IPS DF 19.7 (cell line): ENCODE measurements around the gene SLF1.

Experiments used
- DNase-seq: peaks from one replicate; pipeline ENCODE4 v3.0.0-alpha.2; 2013; ENCODE audit warnings: low read depth, low spot score

The SLF1 gene

DNA sequence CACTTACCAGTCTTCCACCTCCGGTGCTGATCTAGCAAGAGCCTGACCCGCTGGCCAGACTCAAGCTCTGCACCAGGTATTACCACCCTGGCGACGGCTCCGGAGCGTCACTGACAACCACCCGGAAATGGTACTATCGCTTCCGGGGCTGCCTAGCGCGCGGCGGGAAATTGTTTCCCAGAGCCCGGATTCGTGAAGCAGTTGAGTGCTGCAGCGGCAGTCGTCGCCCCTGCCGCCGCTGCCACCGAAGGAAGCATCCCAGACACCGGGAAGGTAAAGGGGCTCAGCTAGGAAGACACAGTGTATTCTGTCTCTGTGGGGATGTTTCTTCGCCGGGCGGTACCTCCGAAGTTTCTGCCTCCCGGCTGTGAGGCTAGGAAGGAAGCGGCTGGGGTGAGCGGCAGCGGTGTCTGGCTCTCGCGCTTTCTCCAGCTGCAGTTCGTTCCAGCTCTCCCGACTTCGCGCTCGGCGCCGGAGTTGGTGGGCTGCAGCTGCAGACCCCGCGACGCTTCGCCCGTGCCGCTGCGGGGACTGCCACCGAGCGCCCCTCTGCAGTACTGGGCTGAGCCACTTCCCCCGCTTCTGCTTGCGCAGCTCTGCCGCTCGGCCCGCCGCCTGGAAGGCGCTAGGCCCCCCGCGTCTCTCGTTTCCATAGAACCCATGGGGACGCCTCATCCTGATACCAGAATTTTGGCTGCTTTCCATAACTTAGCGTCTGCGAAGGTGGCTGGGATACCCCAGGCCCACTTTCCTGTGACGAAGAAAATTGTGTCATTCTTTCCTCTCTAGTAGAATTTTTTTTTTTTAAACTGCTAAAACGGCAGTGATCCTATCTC, at the start of gene SLF1, which contains the start of gene KIAA0825:
Gene SLF1, plus strand, starts transcription at position 177 of the 836 bp plus-strand sequence. CDS start 10,142 bp downstream, outside the sequence.
Gene KIAA0825, minus strand, starts transcription at position 112 of the 836 bp plus-strand sequence. CDS start 81,478 bp downstream, outside the sequence.
- DNase-seq = peak; percentile 82

DNA sequence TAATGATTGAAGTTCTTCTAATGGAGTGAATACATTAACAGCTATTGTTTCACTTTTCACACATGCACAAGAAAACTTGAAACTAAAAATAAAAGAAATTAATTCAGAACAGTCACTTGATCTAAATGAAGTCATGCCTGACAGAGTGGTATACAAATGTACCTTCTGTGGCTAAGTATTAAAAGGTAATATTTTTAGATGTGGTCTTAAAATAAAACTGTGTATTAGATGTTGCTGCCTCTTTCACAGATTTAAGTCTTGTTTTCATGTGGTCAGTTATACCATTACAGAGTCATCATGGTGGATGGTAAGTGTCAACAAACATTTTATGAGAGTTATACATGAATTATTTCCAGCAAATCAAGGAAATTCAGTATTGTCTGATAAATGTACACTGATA, 47.1 kb upstream of the SLF1 start:
- DNase-seq = no peak

- peak; percentile 12 for DNase-seq
Measured at GRCh38 chr5:94573349-94573748, 45.1 kb upstream of the SLF1 start.

DNA sequence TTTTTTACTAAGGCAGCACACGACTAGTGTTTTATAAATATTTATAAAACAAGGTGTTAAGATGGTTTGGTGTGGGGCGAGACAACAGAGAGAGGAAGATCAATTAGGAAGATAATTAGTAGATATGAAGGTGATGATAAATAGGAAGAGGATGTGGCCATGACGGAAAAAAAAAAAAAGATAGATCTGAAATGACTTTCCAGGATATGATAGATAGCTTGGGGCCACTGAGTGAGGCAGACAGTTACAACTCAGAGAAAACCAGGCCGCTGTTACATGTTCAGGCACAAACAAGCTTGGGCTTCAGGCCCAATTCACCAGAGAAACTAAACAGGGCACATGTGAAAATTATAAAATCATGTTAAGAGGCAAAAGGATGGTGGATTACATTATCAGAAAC, 43.3 kb upstream of the SLF1 start:
- DNase-seq = no peak

DNA sequence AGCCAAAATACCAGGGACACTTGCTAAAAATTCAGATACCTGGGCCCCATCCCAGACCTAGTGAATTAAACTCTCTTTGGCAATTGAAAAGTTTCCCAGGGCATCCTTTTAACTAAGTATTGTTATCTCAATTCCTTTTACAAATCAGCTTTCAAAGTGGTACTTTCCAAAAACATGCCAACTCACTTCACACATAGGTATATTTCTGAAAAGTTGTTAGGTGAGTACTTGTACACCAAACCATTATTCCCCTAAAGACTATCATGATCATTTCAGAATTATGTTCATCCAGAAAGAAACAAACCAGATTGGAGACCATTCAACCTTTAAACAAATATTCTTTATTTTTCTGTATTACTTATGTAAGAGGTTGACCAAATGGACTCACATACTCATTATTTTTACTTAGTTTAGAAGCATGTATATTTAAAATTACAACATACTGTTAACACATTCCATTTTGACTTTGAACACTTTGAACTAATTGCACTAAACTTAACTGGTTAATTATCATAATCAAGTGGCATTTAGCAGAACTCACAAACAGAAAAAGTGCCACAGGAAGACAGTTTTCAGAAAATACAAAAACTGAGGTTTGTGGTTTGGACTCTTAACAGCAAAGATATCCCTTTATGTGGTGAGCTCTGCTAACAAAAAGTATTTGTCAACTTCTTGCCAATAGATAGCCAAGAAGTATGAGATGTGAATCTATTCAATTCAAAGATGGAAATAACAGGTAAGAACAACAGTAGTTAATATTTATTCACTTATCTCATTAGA, 40.8 kb upstream of the SLF1 start:
- DNase-seq = no peak

- no peak for DNase-seq
Measured at GRCh38 chr5:94595281-94595840, 23.1 kb upstream of the SLF1 start.

DNA sequence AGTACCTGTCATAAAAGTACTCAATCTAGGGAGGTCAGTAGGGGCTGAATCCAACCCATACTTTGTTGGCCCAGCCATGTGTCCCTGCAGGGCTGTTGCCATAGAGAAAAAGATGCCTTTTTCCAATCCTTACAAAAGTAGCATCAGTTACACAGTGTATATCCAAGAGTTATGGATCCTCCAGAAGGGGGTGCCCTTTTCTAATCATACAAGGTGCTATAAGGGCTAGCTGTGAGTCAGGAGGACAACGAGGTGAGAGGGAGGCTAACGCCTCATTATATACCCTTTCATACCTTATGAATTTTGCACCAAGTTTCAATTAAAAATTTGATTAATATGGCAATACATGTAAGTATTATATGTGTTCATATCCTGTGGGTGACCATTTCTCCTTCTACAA, 4.9 kb upstream of the SLF1 start:
- peak; percentile 15 for DNase-seq

GRCh38 chr5:94614156-94614805, 4.2 kb upstream of the SLF1 start:
- no peak for DNase-seq

GRCh38 chr5:94615862-94616261, 2.6 kb upstream of the SLF1 start:
- no peak for DNase-seq

DNA sequence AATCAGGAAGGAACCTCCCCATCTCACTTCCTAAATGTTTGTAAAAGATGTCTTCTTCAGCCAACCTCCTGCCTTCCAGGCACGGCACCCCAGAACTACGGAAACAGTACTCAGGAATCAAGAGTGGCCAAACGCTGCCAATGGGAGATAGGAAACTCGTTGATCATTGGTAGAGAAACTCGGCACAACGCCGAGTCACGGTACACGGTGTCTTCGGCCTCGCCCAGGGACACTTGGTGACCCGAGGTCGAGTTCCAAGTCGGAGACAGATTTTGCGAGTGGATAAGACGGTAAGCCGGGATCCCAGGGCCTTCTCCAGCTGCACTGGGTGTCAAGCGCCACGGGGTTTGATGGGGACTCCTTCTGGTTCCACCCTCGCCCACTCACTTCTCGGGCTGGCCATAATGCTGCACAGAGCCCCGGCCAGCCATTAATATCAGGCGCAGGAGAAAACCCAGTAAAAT, 408 bp upstream of the SLF1 start:
- DNase-seq = peak; percentile 30

- DNase-seq = no peak
Measured at GRCh38 chr5:94620256-94620655, 1.8 kb downstream of the SLF1 start.

DNA sequence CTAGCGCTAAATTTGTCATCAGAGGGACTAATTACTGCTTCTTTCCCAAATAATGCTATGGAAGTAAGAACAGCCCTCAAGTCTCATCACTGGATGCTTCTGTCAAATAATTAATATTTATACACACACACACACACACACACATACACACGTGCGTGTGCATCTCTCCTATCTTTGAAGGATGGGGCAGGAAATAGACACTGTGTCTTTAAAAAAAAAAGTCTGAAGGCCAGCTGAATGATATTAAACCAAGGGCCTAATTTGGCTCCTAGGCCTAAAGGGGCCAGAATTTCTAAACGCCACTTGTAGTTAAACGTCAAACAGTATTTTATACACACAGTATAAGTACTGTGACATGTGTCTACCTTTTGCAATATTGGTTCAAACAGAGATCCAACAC, 3.3 kb downstream of the SLF1 start:
- no peak for DNase-seq

DNA sequence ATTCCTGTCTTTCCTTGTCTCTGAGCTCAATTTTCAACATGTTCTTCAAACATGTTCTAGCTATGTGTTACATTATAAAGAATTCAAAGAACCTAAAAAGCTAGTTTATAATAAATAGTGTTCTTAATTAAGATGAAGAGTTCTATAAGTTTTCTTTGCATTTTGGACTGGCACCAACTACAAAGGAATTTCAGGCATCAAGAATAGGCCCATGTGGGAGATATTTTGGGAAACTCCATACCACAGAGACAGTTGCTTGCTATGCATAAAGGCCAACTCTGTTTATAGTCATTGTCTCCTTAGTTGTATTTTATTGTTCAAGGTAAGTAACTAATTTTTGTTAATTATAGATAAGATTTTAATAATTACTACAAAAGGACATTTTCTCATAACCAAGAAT, 4.5 kb downstream of the SLF1 start:
- no peak for DNase-seq

DNA sequence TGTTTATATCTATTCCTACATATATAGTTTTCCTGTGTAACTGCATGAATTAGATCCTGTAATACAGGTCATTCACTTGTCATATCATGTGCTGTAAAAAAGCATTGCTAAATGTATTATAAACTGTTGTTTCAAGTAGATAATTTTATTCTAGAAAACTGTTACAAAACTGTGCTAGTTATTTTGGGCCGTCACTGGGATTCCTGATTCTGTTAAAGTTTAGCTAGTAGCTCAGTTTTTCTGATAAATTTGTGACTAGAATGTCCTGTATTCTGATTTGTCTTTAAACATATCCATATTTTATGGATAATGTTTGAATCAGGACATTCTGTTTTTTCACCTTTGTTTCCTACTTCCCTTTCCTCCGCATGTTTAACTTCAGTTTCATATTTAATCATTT, 5.4 kb downstream of the SLF1 start:
- DNase-seq = no peak

- DNase-seq = no peak
Measured at GRCh38 chr5:94627191-94627590, 8.7 kb downstream of the SLF1 start.

DNA sequence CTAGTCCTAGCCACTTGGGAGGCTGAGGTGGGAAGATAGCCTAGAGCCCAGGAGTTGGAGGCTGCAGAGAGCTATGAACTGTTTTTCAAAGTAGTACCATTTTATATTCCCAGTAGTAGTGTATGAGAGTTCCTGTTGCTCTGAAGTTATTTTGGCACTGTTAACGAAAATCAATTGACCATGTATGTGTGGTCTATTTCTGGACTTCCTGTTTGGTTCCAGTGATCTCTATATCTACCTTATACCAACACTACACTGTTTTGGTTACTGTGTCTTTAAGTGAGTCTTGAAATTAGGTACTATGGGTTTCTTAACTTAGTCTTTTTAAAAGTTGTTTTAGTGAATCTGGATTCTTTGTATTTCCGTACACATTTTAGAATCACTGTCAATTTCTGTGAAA, 13.6 kb downstream of the SLF1 start:
- no peak for DNase-seq

- no peak for DNase-seq
Measured at GRCh38 chr5:94640176-94640575, 21.7 kb downstream of the SLF1 start.

GRCh38 chr5:94645053-94645452, 26.6 kb downstream of the SLF1 start:
- DNase-seq = no peak

GRCh38 chr5:94646758-94647157, 28.3 kb downstream of the SLF1 start:
- no peak for DNase-seq

DNA sequence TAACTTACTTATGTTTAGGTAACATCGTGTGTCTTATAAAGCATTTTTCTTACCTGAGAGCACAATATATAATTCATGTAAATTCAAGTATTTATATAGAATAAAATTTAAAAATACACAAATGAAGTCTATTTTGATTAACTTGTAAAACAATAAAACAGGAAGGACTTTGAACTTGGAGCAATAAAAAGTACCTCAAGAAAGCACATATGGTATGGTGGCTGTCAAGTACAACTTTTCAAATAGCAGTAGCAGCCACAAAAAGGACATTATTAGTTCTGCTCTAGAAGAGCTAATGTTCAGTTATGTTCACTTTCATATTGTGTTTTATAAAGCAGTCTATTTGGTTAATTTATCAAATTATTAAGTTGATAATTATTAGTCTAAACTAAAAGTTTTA, 31.4 kb downstream of the SLF1 start:
- no peak for DNase-seq

- DNase-seq = no peak
Measured at GRCh38 chr5:94658272-94658671, 39.8 kb downstream of the SLF1 start.

DNA sequence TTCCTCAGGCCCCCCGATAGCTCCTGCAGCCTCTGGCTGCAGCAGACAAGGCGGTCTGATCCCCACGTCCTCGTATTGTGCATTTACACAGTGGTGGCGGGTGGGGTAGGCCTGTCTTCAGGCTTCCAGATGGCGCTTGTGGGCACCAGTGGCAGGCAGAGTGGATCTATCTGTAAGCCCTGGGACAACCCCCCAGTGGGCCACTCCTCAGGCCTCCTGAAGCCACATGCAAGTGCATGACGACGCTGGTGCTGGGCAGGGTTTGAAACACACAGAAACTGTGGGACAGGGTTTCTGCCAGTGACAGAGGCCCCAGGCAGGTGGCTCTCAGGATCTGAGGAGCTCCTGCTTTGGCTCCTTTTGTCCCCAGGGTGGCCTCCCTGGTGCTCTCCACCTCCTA, 42.0 kb downstream of the SLF1 start:
- DNase-seq = no peak
